ENCODE results near the gene SLC5A6.
"Not testable (repeated sequence)": the region's sequence is repeated elsewhere in the genome, so short reads cannot be mapped to it uniquely, and the experiment has no call there.

The SLC5A6 gene

DNA sequence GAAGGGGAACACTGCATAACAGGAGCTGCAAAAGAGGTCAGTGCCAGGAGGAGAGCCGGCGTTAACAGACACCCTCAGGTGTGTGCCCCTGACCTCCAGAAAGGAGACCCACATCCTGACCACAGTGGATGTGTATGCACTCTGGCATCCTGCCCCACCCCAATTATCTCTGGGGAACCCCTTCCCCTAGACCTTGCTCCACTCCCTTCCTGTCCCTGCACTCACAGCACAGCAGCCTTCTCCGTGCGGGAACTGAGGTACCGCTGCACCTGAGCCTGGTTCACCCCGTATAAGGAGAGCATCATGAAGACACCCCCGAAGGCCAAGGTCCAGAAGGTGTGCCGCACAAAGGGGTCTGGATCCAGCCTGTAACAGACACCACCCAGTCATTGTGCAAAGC lies 7.5 kb downstream of the SLC5A6 start:
- no peak for TF ChIP-seq ZFX (IDR thresholded peaks at IDR 0.05)
- TF ChIP-seq, protein P1, sequence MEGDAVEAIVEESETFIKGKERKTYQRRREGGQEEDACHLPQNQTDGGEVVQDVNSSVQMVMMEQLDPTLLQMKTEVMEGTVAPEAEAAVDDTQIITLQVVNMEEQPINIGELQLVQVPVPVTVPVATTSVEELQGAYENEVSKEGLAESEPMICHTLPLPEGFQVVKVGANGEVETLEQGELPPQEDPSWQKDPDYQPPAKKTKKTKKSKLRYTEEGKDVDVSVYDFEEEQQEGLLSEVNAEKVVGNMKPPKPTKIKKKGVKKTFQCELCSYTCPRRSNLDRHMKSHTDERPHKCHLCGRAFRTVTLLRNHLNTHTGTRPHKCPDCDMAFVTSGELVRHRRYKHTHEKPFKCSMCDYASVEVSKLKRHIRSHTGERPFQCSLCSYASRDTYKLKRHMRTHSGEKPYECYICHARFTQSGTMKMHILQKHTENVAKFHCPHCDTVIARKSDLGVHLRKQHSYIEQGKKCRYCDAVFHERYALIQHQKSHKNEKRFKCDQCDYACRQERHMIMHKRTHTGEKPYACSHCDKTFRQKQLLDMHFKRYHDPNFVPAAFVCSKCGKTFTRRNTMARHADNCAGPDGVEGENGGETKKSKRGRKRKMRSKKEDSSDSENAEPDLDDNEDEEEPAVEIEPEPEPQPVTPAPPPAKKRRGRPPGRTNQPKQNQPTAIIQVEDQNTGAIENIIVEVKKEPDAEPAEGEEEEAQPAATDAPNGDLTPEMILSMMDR (conservative IDR thresholded peaks at IDR 0.05) = no peak

DNA sequence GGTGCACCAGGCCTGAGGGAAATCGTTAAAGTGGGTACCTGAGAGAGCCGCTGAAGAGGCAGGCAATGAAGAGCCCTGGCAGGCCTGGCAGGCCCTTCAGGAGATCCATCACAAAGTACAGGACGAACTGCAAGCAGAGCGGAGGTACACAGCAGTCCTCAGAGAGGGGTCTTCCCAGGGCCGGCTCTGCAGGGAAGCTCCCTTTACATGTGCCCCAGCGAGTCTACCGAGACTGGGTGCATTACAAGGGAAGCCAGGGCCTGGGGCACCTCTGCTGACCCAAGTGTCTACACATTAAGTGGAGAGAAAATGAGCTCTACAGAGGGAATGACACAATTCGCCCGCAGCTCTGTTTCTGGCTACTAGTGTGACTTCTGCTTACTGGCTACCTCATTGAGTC lies 8.3 kb downstream of the SLC5A6 start:
- H3K27ac ChIP-seq = no peak overlapping the region
- TF ChIP-seq, protein P1 (conservative IDR thresholded peaks at IDR 0.05) = no peak
- no peak for TF ChIP-seq ZFX (IDR thresholded peaks at IDR 0.05)

More for the DNA sequence above, 7.5 kb downstream of the SLC5A6 start:
- no peak overlapping the region for H3K27ac ChIP-seq

DNA sequence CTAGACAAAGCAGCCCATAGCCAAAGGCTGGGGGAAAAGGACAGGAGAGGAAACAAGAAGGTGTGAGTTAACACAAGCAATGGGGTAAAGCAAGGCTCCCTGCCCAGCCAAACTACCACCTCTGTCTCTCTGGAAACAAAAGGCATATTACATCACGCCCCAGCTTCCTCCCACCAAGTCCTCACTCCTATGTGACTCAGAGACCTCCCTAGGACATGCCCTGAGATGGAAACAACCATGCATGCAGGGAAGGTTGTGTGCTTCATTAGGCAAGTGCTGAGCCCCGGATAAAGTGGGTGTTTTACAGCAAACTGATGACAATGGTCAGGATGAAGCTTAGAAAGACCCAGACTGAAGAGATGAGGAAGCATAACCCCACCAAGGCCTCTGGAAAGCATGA lies 9.2 kb downstream of the SLC5A6 start:
- no peak overlapping the region for H3K27ac ChIP-seq
- TF ChIP-seq ZFX (IDR thresholded peaks at IDR 0.05) = no peak
- TF ChIP-seq, protein P1 (conservative IDR thresholded peaks at IDR 0.05) = no peak

DNA sequence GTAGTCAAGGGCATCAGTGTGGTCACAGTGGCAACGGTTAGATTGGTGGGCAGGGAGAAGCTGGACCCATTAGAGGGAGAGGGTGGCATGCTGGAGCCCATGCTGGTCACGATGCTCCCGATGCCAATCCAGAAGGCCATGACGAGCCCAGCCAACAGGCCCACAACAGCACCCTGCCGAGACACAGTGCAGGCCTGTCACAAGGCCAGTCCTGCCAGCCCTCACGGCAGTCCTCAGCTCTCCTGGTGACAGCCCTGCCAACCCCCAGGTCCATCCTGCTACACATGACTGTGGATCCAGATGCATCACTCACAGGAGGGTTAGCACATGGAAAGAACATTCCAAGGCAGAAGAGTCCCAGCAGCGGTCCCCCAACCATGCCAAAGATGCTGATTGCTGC lies 10.4 kb downstream of the SLC5A6 start:
- H3K27ac ChIP-seq = no peak overlapping the region
- TF ChIP-seq, protein P1 (conservative IDR thresholded peaks at IDR 0.05) = no peak
- TF ChIP-seq ZFX (IDR thresholded peaks at IDR 0.05) = no peak

DNA sequence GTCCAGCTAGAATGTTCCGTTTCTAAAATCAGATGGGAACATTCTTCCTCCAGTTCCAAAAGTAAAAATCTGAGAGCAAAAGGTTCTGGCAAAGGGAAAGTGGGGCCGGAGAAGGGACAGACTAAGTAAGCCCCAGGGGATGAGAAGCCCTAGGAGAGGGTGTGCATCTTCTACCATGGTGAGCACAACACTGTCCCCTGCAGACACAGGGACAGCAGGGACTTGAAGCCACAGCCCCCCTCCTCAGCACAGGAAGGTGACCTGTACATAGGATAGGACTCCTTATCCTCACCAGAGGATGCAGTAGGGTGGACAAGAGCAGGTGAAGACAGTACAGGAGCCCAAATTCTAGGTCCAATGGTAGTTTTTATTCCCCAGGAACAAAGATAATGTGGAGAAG lies 12.8 kb downstream of the SLC5A6 start:
- no peak overlapping the region for H3K27ac ChIP-seq
- no peak for TF ChIP-seq ZFX (IDR thresholded peaks at IDR 0.05)
- TF ChIP-seq, protein P1 (conservative IDR thresholded peaks at IDR 0.05) = no peak

DNA sequence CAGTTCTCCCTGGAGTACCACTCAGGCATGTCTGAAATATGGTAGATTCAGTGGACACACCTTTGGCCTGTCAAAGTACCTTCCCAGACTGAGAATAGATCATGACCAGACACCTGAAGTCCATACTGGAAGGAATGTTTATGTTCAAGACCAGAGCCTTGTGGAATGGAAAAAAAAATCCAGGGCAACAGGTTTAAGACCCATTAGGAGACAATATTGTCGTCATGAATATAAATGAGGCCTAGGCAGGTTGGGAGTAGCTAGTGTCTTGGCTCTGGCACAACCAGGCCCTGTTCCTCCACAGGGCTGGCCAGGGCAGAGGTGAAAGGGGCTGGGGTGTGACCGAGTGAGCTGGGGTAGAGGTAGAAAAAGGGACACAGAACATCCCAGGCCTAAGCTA lies 13.4 kb downstream of the SLC5A6 start:
- H3K27ac ChIP-seq = no peak overlapping the region

DNA sequence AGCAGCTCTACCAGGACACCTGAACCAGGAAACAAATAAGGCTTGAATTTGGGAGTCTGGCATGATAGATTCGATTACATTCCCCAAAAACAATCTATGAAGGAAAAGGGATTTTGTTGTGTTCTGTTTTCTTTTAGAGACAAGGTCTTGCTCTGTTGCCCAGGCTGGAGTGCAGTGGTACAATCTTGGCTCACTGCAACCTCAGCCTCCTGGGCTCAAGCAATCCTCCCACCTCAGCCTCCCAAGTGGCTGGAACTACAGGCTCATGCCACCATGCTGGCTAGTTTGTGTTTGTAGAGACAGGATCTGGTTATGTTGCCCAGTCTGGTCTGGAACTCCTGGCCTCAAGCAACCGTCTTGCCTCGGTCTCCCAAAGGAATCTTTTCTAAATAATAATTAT lies 14.0 kb downstream of the SLC5A6 start:
- not testable (repeated sequence) for H3K27ac ChIP-seq

More for the DNA sequence above, 13.4 kb downstream of the SLC5A6 start:
- TF ChIP-seq ZFX (IDR thresholded peaks at IDR 0.05) = no peak
- TF ChIP-seq, protein P1 (conservative IDR thresholded peaks at IDR 0.05) = no peak

DNA sequence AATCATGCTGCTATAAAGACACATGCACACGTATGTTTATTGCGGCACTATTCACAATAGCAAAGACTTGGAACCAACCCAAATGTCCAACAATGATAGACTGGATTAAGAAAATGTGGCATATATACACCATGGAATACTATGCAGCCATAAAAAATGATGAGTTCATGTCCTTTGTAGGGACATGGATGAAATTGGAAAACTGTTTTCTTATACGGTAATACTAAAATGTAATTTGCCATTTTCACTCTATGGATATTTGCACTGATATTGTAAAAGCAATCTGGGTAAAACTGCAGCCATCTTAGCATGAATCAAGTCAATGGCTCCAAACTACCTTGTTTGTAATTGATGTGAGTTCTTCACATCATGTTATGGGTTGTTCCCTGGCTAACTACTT lies 16.3 kb downstream of the SLC5A6 start:
- not testable (repeated sequence) for H3K27ac ChIP-seq
